Measurements from ENCODE around the gene TMEFF1. TPM values are rescaled to one million over a fixed set of nuclear protein-coding genes. Genes with fewer than 3 reads are reported as not detected.

The TMEFF1 gene
- total RNA-seq, 1 experiment from 2014 or later = 3.3 TPM

GRCh38 chr9:100589582-100589981 is 116.6 kb downstream of the TMEFF1 start:
- Histone ChIP-seq H3K79me2 (ENCODE audit: insufficient read depth, low read length) (no peaks in the 10 kb centered on the region), H2AFZ (ENCODE audit: low read depth, low read length, poor library complexity, severe bottlenecking) (no peak overlapping the region), H3K27ac (ENCODE audit: low read depth, low read length) (no peak overlapping the region), H3K9me3 (ENCODE audit: control insufficient read depth in 1 of 2, insufficient read depth in 1 of 2, low read depth in 1 of 2, low read length in 2 of 2) (no peaks in the 10 kb centered on the region), H3K9ac (ENCODE audit: low read length) (no peak overlapping the region), H3K27me3 (ENCODE audit: insufficient read depth, low read length) (no peaks in the 10 kb centered on the region), H3K4me2 (ENCODE audit: low read length) (no peak overlapping the region), H3K4me3 (replicated peaks in 1 of 2; ENCODE audit: low read depth in 1 of 2, low read length in 2 of 2) (no peak overlapping the region), H3K36me3 (ENCODE audit: control insufficient read depth in 1 of 2, insufficient read depth in 2 of 2, low read length in 2 of 2) (no peaks in the 10 kb centered on the region), H3K4me1 (ENCODE audit: control insufficient read depth in 1 of 2, insufficient read depth in 2 of 2, low read length in 2 of 2) (peaks cover 8 to 34% of the 10 kb centered on the region in 2 experiments; a peak in 3 of 4 replicates), H3K9me2 (ENCODE audit: insufficient read depth) (no peaks in the 10 kb centered on the region), H4K20me1 (ENCODE audit: insufficient read depth) (no peaks in the 10 kb centered on the region)
- CTCF ChIA-PET = interaction anchor here (1.2 kb wide), 1 partner anchor 12 kb away, joined by 3 read pairs; no protein-coding TSS in a partner anchor
- POLR2A ChIA-PET = no interaction called here
- RAD21 ChIA-PET (ENCODE audit: low non-redundant PET in 1 of 2, low total read pairs in 2 of 2, uncharacterized antibody in 2 of 2, unreplicated experiment in 2 of 2) = no interaction called here
- no peak for TF ChIP-seq ZBTB33 (IDR thresholded peaks at IDR 0.05; ENCODE audit: extremely low read depth, insufficient replicate concordance, low read length)
- TF ChIP-seq POLR2AphosphoS5 (IDR thresholded peaks at IDR 0.05; ENCODE audit: low read depth, low read length) = no peak
- no peak for TF ChIP-seq MAX (IDR thresholded peaks at IDR 0.05)
- TF ChIP-seq SP1 (IDR thresholded peaks at IDR 0.05; ENCODE audit: low read depth) = no peak
- TF ChIP-seq FOSL1 (IDR thresholded peaks at IDR 0.05; ENCODE audit: low read depth) = no peak
- no peak for TF ChIP-seq POLR2A (IDR thresholded peaks at IDR 0.05; ENCODE audit: borderline replicate concordance, extremely low read depth, insufficient read depth, insufficient read length)
- TF ChIP-seq SRF (IDR thresholded peaks at IDR 0.05; ENCODE audit: low read depth) = no peak
- TF ChIP-seq TCF7L2 (IDR thresholded peaks at IDR 0.05; ENCODE audit: borderline replicate concordance, extremely low read depth, insufficient read depth, insufficient read length) = no peak
- no peak for ATAC-seq
- DNase-seq (ENCODE audit: low read depth, low spot score) = no peak
- intact Hi-C loops (cut with micrococcal nuclease) = no loop called here
- BruUV-seq (replicated peaks) = no TSS peak

All from HCT116 (cell line).